Heart left ventricle (tissue), 13 donors: ENCODE measurements around the gene KCNQ1.

Experiments
- POLR2A ChIP-seq, 2 donors: fragments of 450-650 bp; IDR thresholded peaks; one replicate each; pipeline ENCODE4 v1.6.1; 2017; ENCODE audit warnings: antibody characterized with exemption in 2 of 2, mild to moderate bottlenecking in 2 of 2, moderate library complexity in 2 of 2
- TF ChIP-seq, protein P1 (sequence below), 12 donors: fragments of 200-600 bp; sonication (generic) in 4 of 12; IDR thresholded peaks; one replicate each; pipeline versions ENCODE4 v1.5.0 to v1.8.0; 2018 to 2022; ENCODE audit warnings: antibody characterized with exemption in 12 of 12, mild to moderate bottlenecking in 5 of 12
- donor health status: ischemic (EF 13 %, LVEDD 7.1; RV severe dilation, severe dysfunction).
- donor health status: DM: no; HTN: yes; CAD: no.
- donor health status: DM: no; HTN: no; CAD: no.
- donor health status: ischemic (EF 25% LVEDD 6.9; RV normal size, moderate dysfunction).
- donor health status: ischemic (EF 25% LVEDD 5.7; RV mildly dilated, moderate dysfunction).
- donor health status: ischemic (EF 35%, LVEDD 5.7; RV mildly dilated, moderate dysfunction).
- donor health status: nonischemic (EF 11% LVEDD 7.7; RV severe dilation, severe dysfunction).
- donor health status: DM: yes; HTN: yes; CAD: no.
- donor health status: PGD.
- donor health status: ischemic (EF 29% LVEDD 5.4; RV normal size, mild dysfunction).
- donor health status: nonischemic (EF 23%, LVEDD 6.1; RV moderate dilation, normal function).

GRCh38 chr11:2836315-2837095, 391.7 kb downstream of the KCNQ1 start:
- TF ChIP-seq, protein P1, sequence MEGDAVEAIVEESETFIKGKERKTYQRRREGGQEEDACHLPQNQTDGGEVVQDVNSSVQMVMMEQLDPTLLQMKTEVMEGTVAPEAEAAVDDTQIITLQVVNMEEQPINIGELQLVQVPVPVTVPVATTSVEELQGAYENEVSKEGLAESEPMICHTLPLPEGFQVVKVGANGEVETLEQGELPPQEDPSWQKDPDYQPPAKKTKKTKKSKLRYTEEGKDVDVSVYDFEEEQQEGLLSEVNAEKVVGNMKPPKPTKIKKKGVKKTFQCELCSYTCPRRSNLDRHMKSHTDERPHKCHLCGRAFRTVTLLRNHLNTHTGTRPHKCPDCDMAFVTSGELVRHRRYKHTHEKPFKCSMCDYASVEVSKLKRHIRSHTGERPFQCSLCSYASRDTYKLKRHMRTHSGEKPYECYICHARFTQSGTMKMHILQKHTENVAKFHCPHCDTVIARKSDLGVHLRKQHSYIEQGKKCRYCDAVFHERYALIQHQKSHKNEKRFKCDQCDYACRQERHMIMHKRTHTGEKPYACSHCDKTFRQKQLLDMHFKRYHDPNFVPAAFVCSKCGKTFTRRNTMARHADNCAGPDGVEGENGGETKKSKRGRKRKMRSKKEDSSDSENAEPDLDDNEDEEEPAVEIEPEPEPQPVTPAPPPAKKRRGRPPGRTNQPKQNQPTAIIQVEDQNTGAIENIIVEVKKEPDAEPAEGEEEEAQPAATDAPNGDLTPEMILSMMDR (IDR thresholded peaks at IDR 0.05), result no peak
- no peak for TF ChIP-seq POLR2A (IDR thresholded peaks at IDR 0.05)
